GM19452 (cell line): ENCODE data around the gene PLD1.
"Not testable (repeated sequence)": the region's sequence is repeated elsewhere in the genome, so short reads cannot be mapped to it uniquely, and the experiment has no call there.

Experiments used
- ATAC-seq: cut with Tn5 transposase; IDR thresholded peaks from one replicate; pipeline ENCODE4 v1.9.1; 2021; ENCODE audit not compliant: unreplicated experiment

Gene PLD1

DNA sequence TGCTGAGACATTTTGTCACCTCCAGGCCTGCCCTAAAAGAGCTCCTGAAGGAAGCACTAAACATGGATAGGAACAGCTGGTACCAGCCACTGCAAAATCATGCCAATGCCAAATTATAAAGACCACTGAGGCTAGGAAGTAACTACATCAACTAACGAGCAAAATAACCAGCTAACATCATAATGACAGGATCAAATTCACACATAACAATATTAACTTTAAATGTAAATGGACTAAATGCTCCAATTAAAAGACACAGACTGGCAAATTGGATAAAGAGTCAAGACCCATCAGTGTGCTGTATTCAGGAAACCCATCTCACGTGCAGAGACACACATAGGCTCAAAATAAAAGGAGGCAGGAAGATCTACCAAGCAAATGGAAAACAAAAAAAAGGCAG, 183.5 kb downstream of the PLD1 start:
- ATAC-seq, result not testable (repeated sequence)

DNA sequence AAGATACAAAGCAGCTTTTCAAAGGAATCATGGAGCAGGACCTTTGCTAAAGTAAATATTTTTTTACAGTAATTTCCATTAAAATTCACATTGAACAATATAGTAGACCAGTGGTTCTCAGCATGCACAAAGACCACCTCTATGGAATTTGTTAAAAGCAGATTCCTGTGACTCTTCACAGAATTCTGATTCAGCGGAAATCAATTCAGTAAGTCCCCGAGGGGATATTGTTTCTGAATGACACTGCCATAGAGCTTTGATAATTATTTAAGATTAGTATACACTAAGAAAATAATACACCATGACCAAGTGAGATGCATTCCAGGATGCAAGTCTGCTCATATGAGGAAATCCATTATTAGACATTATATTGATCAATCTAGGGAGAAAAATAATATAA, 188.2 kb downstream of the PLD1 start:
- ATAC-seq, result no peak

DNA sequence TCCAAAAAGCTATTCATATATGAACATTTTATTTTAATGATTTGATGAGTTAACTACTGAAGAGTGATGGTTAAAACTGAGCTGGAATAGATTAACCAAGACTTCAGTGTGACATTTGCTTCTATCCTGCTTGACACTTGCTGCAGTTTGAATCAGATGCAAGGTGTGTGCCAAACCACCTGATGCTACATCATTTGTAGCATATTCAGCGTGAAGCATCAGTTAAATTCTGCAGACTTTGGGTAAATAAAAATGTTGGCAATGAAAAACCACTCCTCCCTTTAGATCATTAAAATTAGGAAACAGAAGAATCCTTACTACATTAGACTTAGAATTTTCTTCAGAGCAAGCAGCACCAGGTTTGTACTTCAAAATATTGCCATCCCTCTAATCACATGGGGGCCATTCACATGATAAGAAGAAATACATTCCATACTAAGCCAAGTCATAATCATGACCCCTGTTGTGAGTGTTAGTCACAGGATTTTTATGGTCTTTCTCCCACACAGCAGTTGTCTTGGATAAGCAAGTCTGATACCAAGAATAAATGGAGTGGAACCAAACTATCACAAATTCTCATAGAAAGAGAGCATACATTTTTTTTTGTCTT, 189.4 kb downstream of the PLD1 start:
- no peak for ATAC-seq

DNA sequence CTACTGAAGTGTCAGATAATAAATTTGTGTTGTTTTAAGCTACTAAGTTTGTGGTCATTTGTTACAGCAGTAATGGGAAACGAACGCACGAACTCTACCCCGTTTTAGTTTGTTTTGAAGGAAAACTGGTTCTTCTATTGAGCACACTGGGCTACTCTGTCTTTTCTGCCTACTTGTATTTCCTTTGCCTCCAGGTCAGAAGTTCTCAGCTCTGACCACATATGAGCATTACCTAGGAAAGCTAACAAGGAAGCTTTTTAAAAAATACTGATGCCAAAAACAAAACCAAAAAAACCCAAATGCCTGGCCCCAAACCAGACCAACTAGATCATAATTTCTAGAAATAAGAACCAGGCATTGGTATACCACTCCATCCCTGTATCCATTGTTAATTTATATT, 193.5 kb downstream of the PLD1 start:
- ATAC-seq, result no peak

DNA sequence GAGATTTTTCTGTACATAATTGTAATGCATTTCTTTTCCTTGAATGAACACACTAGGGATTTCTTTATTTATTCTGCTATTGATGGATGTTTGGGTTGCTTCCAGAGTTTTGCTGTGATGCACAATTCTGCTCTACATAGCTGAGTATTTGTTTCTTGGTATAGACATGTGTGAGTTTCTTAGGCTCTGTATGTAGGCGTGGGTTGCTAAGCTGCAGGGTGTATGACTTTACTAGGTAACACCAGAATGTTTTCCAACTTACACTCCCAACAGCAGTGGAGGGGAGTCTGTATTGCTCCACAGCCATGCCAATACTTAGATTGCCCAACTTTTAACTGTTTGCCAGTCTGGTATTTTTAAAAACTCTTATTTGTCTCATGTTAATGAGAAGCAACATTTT, 194.6 kb downstream of the PLD1 start:
- ATAC-seq, result no peak

DNA sequence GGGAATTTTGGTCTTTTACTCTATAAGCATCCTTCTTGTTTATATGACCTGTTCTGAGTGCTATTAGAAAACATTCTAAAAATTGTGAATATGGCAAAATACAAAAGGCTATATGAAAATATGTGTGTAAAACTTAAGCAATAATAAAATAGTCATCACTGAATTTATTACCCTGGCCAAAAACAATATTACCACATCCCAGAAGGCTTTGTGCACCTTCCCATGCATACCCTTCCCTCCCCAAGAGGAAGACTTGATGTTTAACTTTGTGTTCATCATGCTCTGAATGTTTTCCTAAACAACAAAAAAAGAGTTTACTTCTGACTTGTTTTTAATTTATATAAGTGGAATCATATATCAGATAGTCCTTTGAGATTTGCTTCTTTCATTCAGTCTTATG, 195.0 kb downstream of the PLD1 start:
- no peak for ATAC-seq

DNA sequence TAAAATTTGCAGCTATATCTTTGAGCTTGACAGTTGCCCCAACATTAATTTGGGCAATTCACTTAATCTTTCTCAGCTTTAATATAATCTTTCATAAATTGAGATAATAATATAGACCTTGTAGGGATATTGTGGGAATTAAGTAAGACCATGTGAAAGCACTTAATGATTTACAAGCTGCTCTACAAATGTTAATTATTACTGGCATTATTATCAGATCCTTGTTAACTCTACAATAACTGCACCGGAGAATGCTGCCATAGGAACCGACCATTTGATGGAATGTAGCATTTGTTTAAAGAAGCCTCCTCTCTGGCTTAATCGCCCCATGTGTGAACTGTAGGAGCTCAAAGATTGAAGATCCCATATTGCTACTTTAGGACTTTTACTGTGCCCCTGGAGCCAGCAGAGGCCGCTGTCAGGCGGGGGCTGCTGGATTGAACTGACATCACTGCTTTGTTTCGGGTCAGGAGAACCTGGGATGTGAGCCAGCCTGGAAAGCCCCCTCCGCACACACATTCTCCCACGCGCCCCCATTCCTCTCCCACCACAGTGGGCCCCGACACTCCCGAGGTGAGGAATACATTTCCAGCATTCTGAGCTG, 195.9 kb downstream of the PLD1 start:
- ATAC-seq, result no peak

DNA sequence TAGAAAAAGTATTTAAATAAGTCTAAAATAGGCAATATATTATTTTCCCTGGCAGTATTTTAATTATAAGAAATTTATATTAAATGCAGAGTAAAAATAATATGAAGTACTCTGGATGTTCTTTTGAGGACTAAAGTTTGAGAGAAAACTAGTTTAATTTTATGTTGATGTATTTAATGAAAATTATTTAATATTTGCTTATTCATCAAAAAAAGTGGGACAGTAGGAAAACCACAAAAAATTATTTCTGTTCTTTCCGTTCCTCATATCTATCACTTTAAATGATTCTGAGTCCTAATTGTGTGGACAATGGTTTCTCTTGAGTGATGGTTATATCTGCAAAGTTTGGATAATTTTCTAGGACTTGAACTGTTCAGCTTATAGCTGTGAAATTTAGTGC, 202.8 kb downstream of the PLD1 start:
- no peak for ATAC-seq

DNA sequence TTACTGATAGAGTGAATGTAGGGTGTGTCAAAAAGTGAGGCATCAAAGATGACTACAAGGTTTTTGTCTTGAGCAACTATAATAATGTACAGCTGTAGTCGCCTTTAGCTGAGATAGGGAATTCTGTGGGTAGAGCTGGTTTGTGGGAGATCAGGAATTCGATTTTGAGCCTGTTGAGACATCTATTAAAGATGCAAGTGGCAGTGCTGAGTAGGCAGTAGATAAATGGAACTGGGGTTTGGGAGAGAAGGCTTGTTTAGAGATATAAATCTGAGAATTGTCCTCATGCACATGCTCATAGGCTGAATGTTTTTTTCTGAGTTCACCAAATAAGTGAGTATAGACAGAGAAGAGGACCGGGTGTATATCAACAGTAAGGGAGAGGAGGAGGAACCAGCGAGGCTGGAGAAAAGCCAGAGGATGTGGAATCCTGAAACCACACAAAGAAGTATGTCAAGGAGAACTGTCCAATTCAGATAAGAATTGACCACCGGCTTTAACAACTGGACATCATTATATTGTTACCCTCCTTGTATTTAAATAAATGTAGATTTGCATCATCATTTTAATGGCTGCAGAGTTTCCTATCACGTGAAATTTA, 204.0 kb downstream of the PLD1 start:
- no peak for ATAC-seq

DNA sequence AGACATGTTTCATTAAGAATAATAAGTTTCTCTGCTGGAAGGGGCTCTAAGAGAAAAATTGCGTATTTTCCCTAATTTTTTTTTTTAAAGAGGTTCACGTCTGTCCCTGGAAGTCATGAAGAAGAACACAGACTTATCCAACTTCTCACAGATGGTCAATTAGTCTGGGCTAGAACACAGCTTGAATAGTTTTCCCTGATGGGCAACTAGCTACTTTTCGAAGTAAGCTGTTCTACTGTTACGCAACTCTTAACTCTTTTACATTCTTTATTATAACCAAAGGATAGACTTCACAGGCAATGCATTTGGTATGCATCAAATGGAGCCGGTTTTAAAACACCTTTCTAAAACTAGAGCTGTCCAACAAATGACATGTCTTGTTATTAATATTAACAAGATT, 205.9 kb downstream of the PLD1 start:
- no peak for ATAC-seq

DNA sequence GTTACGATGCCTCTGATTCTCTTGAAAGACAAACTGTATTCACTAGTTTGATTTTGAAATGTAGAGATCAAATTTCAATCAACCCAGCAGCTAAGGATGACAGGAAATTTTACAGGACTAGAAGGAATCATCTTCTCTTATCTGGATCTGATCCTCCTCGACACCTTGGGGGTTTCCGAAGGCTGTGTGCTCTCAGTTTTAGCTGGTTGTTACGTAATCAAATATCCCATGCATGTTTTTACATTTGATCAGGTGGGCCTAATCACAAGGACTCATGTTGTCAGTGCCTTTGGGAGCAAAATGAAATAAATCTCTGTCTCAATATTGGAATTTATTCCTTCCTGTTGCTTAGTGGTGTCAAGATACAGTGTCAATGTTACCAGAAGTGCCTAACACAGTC, 208.2 kb downstream of the PLD1 start:
- no peak for ATAC-seq

DNA sequence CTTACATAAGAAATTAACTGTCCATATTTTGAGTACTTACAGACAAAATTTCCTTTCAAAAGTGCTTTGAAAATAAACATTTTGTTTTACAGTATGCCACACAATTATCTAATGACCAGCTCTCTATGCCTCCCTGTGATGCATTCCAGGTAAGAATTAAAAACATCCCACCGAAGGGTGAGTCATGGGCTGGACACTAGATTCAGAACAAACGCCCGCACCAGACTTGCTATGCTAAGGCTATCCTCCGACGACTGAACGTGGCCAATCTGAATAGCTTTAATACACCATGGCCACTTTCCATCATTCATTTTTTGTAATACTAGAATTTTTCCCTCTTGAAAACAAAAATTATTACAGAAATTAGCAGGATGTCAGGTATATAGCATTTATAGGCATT, 210.3 kb downstream of the PLD1 start:
- ATAC-seq, result no peak

DNA sequence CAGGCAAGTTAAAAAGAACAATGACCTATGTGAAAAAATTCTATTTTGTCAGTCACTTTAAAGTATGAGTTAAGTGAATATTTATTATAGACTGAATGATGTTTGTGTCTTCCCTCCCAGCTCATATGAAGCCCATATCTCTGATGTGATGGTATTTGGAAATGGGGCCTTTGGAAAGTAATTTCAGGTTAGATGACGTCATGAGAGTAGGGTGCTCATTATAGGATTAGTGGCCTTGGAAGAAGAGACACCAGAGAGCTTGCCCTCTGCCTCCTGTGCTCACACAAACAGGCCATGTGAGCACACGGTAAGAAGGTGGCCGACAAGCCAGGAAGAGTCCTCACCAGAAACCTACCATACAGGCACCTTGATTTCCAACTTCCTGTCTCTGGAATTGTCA, 211.3 kb downstream of the PLD1 start:
- no peak for ATAC-seq

DNA sequence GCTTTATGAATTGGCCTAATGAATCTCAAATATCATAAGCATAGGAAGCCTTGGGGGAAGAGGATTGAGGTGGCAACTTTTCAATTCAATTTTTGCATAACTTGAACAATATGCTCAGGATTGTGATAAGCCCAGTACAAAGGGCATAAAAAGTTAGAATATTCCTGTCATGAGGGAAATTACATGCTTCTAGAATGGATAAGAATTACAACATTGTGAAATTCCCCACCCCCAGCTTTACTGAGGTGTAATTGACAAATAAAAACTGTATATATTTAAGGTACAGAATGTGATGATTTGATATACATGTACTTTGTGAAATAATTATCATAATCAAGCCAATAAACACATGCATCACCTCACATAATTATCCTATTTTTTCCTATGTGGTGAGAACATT, 217.5 kb downstream of the PLD1 start:
- no peak for ATAC-seq

DNA sequence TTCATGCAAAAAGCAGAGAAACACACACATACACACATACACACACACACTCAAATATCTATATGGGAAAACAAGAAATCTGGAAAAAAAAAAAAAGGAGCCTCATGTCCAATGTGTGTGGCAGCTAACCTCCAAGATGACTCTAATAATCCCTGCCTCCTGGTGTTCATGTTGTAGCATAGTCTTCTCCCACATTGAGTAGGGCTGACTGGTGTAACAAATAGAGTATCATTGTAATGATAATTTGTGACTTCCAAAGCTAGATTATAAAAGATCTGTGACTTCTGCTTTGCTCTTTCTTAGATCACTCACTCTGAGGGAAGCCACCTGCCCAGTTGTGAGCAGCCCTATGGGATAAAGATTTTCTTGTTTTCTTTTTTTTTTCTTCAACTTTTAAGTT, 219.2 kb downstream of the PLD1 start:
- no peak for ATAC-seq

DNA sequence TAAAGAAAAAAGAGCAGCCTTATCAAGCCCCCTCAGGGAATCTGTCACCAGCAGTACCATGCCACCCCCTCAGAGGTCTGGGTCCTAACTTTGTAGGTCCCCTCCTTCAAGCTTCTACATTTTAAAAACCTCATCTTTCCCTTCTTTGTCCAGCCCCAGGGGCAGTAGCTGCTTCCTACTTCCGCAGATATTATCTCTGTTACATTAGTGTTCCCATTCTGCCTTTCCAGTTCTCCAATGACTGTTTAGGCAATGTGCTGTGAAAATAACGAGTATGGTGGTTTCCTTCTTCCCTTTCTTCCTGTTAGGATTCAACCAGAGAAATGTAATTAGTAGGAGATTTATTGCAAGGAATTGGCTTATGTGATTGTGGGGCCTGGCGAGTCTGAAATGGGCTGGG, 224.0 kb downstream of the PLD1 start:
- ATAC-seq, result no peak

DNA sequence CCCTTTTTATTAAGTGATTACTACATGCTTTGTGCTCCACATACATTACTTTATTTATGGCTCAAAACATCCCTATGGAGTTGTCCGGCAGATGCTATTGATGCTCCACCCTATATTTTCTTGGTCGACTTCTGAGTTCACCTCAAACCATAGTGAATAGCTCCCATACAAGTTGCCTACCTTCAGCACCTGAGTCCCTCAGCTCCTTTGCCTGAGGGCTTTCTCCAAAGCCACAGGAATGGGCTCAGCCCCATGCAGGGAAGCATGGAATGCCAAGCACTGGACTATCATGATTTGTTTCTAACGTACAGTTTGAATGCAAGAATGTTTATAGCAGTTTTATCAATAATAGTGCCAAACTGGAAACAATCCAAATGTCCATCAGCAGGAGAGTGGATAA, 225.2 kb downstream of the PLD1 start:
- ATAC-seq, result no peak

DNA sequence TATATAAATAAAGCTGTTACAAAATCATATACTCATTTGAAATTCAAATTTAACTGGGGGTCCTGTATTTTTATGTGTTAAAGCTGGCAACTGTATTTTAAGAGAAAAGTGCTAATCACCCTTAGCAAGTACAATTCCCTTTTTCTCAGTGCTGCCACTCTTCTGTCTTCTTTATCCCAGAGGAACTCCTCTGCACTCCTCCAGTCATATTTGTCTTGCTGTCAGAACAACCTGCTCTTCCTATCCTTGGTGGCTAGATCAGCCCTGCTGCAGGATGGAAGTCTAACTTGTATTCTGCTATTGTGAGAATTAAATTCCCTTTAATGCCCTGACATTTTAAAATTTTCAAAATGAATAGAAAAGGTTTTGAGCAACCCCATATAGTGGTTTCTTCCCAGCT, 226.2 kb downstream of the PLD1 start:
- no peak for ATAC-seq

DNA sequence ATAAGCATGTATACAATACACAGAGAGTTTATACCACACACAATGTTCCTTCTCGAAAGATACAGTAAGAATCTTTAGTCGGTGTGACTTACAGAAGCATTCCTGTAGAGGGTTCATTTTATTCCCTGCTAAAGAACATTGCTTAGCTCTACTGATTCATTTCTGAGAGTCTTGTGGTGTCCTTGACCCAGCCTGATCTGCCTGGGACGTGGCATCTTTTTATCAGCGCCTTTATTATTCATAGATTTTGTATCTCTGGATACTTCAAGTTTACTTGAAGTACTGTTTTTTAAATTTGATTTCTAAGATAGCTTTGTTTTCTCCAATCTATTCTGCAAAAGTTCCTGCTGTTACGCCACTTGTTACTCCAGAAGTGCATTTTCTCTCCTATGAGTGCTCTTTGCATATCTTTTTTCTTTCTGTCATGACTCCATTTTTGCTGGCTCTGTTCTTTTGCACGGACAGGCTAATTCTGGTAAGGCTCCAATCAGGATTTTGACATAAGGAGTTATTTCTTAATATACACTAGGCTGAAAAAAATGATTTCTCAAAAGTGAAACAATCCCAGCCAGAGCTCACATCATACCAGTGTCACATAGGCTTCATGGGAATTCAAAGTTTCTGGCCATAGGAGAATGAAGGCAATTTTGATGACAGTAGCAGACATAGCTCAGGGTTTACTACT, 235.6 kb downstream of the PLD1 start:
- ATAC-seq, result no peak

DNA sequence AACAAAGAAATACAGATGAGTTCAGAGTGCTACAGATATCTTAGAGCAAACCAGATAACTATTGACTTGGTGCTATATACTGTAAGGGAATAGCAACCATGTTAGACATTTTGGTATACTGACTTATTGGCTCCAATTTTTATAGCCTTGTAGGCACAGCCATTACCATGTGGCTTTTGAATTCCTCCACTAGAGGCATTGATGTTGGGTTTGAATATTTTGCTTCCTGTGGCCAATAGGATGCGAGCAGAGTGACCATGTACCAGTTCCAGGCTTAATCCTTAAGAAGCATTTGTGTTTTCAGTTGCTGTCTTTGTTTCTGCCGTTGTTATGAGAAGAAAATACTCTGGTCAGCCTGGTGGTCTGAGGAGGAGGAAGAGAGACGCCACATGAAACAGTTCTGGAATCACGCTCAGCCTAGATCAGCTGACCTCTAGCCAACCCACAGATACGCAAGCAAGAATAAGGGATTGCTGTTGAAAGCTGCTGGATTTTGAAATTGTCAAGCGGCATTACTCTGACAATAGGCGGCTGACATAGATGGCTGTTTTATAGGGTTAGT, 240.6 kb downstream of the PLD1 start:
- ATAC-seq, result no peak

DNA sequence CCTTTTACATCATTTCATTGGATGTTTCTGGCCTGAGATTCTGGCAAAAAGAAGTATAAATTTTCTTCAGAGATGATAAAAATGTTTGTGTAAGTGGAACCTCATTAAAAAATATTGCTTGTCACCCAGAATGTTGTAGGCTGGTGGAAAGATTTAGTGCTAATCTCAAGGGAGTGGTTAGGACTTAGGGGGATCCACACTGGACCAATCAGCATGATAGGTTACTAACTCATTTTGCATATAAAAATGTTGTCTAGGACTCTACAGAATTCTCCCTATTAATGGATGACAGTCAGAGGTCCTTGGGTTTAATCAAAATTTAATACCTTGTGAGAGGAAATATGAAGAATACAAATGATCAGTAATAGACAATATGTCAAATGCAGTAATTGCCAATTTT, 241.5 kb downstream of the PLD1 start:
- ATAC-seq, result no peak

DNA sequence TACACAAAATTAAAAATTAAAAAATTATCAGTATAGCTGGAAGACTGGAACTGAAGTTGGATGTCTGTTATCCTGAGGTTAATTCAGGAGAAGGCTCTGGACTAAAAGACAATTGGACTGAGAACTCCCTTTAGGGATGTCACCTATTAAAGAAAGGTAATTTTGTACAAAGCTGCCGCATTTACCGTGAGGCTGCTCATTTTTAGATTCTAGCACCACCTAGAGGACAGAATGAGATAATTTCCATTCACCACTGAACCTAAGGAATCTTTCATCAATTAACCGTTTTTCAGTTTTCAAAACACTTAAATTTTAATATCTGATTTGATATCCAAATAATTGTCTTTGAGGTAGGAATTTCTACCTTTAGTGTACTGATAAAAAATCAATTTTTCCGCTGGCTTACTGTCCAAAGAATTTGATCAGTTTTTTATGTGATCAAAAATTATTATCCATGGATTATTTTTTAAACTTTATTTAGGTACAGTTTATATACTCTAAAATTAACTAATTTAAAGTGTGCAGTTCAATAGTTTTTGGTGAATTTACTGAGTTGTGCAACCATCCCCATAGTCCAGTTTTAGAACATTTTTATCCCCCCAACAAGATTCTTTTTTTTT, 243.4 kb downstream of the PLD1 start:
- ATAC-seq, result no peak
